HG03139 (cell line): ENCODE results near the gene NENF.
A peak's percentile ranks its signal among the peaks of the same experiment; 100 is the strongest.
"Not testable (repeated sequence)": the region's sequence is repeated elsewhere in the genome, so short reads cannot be mapped to it uniquely, and the experiment has no call there.

Experiments used
- ATAC-seq: cut with Tn5 transposase; IDR thresholded peaks from one replicate; pipeline ENCODE4 v1.9.1; 2021; ENCODE audit not compliant: unreplicated experiment

Gene NENF

GRCh38 chr1:212458817-212459216, 26.1 kb downstream of the NENF start:
- no peak for ATAC-seq

DNA sequence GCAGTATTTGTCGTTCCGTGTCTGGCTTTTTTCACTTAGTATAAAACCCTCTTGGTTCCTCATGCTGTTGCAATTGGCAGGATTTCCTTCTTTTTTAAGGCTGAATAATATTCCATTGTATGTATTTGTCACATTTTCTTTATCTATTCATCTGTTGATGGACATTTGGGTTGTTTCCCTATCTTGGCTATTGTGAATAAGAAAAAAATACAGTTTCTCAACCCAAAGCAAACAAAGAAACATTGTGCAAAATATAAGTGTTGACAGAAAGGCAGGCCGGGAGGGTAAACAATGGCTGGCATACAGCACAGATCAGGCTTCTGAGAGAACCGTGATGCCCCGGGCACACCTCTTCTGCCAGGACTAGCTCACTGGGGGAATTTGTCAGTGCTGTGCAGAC, 26.9 kb downstream of the NENF start:
- ATAC-seq = no peak

DNA sequence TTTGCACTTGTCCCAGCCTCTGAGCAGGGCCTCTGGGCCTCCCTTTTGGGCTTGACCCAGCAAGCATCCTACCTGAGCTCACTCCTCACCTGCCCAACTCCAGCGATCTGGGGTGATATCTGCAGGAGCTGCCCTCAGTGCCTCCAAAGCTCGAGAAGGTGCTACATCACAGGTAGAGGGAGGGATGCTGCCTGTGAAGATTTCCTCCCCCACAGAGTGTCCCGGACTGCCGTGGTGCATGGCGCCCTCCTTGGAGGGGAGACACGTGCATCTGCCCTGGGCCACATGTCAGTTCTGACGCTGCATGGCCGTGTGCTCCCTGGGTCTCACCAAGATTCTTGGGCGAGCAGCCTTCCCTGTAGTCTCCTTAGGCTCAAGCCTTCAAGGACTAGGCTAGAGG, 27.7 kb downstream of the NENF start:
- ATAC-seq = no peak

DNA sequence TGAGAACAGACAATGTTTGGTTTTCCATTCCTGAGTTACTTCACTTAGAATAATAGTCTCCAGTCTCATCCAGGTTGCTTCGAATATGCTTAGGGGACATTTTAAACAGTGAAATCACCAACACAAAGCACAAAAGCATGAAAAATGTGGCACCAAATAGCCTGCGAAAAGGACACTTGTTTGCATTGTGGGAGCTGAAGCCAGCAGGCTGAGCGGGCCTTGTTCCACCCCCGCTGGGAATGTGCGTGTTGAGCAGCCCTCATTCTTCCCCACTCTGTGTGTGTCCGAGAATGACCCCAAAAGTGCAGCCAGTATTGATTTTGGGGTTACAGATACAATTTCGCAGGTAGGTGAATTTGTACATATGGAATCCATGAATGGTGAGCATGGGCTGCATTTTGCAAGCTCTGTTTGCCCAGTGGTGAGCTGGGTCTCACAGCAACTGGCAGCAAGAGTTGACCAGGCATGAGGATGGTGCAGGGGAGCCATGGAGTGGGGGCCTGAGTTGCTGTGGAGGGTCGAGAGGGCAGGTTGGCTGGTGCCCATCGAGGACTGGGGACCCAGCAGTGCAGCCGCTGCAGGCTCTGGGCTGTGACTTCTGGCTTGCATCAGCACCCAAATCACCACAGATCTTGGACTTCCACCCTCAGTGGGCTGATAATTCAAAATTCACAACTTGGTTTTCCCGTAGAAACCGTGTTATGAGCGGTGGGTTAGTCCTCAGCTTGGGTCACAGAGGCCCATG, 29.4 kb downstream of the NENF start:
- no peak for ATAC-seq

DNA sequence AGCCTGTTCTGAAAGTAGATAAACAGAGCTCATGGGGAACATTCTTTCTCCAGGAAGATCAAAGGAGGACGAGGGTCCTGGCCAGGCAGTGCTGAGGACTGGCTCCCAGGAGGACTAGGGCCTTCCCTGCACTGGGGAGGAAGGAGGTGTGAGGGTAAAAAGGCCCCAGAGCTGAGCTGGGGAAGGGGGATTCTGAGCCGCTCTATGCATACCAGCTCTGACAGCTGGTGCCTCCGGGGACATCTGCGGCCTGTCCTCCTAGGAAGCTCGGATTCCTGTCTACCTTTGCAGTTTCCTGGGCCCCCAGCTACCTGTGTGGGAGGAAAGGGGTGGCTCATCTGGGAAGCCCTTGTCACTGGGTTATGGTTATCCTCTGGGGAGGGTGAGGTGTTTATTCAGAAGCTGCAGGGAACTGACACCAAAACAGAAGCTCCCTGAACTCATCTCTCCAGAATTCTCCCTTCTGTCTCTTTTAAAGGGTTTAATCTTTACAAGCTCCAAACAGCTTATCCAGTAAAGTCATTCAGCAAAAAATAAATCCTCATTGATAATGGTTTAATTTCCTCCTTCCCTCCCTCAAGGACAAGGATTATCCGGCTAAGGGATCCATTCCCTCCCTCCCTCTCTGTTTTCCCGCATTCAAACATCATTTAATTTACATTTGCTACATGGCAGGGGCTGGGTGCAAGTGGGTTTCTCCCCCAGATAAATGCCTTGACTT, 31.0 kb downstream of the NENF start:
- no peak for ATAC-seq

GRCh38 chr1:212465311-212465710, 32.6 kb downstream of the NENF start:
- ATAC-seq = no peak

DNA sequence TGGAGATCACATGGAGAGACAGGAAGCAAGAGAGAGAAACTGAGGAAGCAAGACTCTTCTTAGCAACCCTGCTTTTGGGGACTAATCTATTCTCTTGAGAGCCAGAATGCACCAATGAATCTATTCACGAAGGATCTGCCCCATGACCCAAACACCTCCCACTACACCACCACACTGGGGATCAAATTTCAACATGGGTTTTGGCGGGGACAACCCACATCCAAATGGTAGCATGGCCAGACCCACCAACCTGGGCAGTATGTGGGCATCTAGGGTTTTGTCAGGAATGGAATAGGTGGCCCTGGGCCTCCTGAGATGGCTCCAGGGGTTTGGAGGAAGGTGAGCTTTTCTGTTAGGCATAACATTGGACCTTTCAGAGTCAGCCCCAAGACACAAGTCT, 33.7 kb downstream of the NENF start:
- no peak for ATAC-seq

DNA sequence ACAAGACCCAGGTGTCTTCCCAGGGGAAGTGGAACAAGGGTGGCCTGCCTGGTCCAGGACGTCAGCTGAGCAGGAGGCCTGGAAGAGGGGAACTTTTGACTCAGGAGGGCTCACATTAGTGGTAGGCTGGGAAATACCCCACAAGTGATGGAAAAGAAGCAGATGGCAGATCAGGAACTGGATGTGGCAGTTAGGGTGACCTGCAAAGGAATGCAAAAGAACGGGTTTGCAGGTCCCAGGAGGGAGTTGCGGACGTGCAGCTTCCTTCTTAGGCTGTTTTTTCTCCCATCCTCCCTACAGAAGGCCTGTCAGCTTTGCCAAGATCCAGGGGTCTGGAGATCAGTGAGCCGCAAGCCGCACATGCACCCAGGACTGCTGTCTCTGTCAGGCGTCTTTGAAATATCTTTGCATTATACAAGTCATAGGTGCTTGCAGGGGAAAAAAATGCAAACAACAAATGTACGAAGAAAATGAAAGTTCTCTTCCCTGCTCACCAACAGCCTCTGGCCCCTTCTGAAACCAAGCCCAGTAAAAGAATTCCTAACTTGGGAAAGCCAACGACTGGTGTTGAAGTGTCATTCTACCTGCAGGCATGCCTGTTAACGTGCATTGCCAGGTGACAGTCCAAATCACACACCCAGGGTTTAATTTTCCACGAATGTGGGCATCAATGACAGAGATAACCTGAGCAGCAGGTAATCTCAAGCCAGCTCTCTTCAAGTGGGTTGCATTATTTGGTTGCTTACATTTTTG, 34.4 kb downstream of the NENF start:
- ATAC-seq = no peak

- ATAC-seq = no peak
Measured at GRCh38 chr1:212467843-212468482, 35.2 kb downstream of the NENF start.

GRCh38 chr1:212470059-212470458, 37.3 kb downstream of the NENF start:
- no peak for ATAC-seq

- no peak for ATAC-seq
Measured at GRCh38 chr1:212471286-212471685, 38.6 kb downstream of the NENF start.

DNA sequence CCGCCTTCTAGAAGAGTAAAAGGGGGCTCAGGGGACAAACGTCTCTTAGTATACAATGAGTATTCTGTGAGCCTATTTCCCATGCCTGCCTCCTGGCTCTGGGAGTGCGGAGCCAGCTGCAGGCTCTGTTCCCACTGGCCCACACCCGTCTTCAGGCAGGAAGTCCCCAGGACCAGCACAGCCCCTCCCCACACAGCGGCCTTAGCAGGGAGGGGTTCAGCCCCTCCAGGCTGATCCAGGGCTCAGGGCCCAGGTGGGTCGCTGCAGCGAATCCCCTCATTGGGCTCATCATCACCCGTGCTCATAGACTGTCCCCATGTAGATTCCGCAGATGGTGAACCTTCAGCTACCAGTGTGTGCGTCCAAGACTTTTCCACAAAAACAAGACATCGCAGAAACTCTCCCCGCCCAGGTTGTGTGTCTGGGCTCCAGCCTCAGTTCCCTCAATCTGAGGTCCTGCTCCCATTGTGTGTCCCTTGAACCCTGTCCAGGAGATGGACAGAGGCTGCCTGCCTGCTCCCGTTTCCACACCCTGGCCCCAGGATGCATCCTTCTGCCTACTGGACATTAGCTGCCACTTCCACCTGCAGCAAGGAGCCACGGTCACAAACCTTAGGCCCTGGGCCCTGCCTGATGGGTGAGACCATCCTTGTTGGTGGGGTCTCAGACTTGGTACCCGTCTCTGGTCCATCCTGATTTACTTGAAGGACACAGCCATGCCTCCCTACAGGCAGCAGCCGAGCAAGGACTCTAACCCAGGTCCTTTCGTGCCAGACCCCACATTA, 39.4 kb downstream of the NENF start:
- no peak for ATAC-seq

GRCh38 chr1:212473729-212474128, 41.0 kb downstream of the NENF start:
- ATAC-seq = no peak

GRCh38 chr1:212475151-212475550, 42.4 kb downstream of the NENF start:
- no peak for ATAC-seq

DNA sequence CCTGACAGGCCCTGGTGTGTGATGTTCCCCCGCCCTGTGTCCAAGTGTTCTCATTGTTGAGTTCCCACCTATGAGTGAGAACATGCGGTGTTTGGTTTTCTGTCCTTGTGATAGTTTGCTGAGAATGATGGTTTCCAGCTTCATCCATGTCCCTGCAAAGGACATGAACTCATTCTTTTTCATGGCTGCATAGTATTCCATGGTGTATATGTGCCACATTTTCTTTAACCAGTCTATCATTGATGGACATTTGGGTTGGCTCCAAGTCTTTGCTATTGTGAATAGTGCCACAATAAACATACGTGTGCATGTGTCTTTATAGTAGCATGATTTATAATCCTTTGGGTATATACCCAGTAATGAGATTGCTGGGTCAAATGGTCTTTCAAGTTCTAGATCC, 43.1 kb downstream of the NENF start:
- ATAC-seq = not testable (repeated sequence)

DNA sequence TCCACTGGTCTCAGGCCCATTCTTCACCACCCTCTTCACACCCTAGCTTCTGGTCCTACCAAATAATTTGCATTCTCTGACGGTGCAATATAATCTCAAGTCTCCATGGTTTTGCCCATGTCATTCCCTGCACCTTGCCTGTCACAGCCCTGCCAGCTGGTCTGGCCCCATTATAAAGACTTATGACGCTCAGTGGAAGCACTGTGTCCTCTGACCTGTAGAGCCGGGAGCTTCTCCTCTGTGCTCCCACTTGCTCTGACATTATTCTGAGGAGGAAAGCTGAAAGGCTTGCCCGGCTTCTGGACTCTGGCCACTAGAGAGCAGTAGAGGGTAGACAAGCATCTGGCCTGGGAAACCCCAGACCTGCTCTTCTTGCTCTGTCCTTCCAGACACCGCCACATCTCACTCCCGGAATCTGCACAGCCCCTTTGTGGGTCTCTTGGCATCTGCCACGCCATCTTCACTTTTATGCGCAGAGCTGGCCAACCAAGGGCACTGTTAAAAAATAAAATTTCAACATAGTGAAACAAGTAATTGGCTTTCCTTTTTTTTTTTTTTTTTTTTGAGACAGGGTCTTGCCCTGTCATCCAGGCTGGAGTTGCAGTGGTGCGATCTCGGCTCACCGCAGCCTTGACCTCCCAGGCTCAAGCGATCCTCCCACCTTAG, 44.4 kb downstream of the NENF start:
- ATAC-seq = peak; percentile 91

DNA sequence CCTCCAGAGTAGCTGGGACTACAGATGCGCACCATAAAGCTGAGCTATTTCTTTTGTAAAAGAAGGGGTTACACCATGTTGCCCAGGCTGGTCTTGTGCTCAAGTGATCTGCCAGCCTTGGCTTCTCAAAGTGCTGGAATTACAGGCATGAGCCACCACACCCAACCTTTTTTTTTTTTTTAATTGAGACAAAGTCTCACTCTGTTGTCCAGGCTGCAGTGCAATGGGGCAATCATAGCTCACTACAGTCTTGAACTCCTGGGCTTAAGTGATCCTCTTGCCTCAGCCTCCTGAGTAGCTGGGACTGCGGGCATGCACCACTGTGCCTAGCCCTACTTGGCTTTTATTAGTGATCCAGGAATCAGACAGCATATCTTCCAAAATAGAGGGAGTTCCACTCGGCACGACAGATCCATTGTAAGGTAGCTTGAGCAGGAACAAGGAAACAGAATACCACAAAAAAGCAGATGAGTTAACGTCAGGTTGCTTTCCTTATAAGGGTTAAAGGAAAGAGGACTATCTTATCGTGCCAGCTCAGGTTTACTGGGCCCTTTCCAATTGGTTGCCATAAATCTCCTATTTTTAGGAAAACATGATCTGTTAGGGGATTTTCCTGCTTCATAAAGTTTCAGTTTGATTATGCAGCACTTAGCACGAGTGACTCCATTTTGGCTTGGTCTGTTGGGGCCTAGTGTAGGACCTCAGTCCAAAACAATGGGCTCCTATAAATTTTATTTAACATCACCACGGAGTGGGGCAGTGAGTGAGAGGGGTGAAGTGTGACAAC, 45.2 kb downstream of the NENF start:
- no peak for ATAC-seq

- ATAC-seq = no peak
Measured at GRCh38 chr1:212478467-212479025, 45.8 kb downstream of the NENF start.

DNA sequence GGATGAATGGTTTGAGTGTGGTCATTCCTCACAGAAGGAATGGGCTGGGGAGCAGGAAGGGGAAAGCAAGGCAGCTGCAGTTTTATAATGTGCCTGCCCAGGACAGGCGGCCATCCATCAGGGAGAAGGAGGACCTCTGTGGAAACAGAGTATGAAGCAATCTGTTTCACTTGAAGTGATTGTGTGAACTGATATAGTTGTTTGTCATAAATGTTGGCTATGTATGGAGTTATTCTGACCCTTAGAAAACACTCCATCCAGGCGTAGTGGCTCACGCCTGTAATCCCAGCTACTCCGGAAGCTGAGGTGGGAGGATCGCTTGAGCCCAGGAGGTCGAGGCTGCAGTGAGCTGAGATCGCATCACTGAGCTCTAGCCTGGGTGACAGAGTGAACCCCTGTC, 46.5 kb downstream of the NENF start:
- ATAC-seq = no peak
